ENCODE results near the gene HDAC9. TPM values are rescaled to one million over a fixed set of nuclear protein-coding genes. Genes with fewer than 3 reads are reported as not detected.
"Not testable (repeated sequence)": the region's sequence is repeated elsewhere in the genome, so short reads cannot be mapped to it uniquely, and the experiment has no call there.

HDAC9 gene
- total RNA-seq, 1 donor = 55.0 TPM

DNA sequence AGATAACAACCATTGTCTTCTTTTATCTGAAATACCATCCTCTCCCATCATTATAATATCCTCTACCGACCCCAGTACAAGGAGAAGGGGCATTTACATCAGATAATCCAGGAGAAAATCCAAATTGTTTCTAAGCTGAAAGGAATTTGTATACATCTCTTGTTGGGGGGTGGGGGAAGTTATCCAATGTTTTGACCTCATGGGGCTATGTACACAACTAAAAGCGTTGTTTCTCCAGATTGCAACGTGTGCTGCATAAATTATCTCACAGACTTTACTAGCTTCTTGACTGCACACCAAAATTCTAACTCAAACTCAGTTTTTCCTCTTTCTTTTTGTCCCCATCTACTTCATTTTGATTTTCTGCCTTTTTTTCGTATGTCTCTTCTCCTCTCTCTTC lies 465.2 kb downstream of the HDAC9 start:
- TF ChIP-seq CTCF (IDR thresholded peaks at IDR 0.05; ENCODE audit: insufficient read depth, low read length) = no peak
- H3K4me3 ChIP-seq (ENCODE audit: low read depth, low read length) = no peak overlapping the region
- no peak for DNase-seq (ENCODE audit: low read depth)

- DNase-seq (ENCODE audit: low read depth) = peak; percentile 76
- H3K4me3 ChIP-seq (ENCODE audit: low read depth, low read length) = no peak overlapping the region
- no peak for TF ChIP-seq CTCF (IDR thresholded peaks at IDR 0.05; ENCODE audit: insufficient read depth, low read length)
Measured at GRCh38 chr7:18962031-18962430, 466.5 kb downstream of the HDAC9 start.

GRCh38 chr7:18965657-18966056 lies 470.1 kb downstream of the HDAC9 start:
- TF ChIP-seq CTCF (IDR thresholded peaks at IDR 0.05; ENCODE audit: insufficient read depth, low read length) = no peak
- no peak for DNase-seq (ENCODE audit: low read depth)
- H3K4me3 ChIP-seq (ENCODE audit: low read depth, low read length) = no peak overlapping the region

DNA sequence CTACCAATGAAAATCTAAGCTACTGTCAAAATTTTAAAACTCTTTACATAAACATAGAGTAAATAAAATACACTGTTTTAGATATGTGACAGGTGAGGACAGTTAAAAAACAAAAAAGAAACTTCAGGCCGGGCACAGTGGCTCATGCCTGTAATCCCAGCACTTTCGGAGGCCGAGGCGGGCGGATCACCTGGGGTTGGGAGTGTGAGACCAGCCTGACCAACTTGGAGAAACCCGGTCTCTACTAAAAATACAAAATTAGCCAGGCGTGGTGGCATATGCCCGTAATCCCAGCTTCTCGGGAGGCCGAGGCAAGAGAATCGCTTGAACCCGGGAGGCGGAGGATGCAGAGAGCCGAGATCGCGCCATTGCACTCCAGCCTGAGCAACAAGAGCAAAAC lies 472.2 kb downstream of the HDAC9 start:
- H3K4me3 ChIP-seq (ENCODE audit: low read depth, low read length); DNase-seq (ENCODE audit: low read depth): not testable (repeated sequence)

DNA sequence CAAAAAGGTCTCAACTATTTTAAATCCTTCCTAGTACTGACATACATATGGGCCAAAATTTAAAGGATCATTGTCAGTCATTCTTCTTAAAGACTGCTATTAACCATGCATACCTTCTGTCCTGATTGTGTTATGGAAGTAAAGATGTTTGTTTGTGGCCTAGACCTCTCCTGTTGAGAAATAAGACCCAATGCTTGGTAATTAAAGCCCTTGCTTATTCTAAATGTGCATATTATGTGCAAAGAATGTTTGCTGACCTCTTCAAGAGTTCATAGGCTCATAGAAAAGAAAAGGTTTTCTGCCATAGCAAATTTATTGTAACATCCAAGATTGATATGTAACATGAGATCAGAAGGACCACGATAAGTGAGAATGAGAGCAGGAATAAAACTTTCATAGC lies 476.3 kb downstream of the HDAC9 start:
- TF ChIP-seq CTCF (IDR thresholded peaks at IDR 0.05; ENCODE audit: insufficient read depth, low read length) = no peak
- no peak overlapping the region for H3K4me3 ChIP-seq (ENCODE audit: low read depth, low read length)
- DNase-seq (ENCODE audit: low read depth) = no peak

GRCh38 chr7:18974803-18975202 lies 479.3 kb downstream of the HDAC9 start:
- peak; percentile 63 for DNase-seq (ENCODE audit: low read depth)
- TF ChIP-seq CTCF (IDR thresholded peaks at IDR 0.05; ENCODE audit: insufficient read depth, low read length) = no peak
- no peak overlapping the region for H3K4me3 ChIP-seq (ENCODE audit: low read depth, low read length)

DNA sequence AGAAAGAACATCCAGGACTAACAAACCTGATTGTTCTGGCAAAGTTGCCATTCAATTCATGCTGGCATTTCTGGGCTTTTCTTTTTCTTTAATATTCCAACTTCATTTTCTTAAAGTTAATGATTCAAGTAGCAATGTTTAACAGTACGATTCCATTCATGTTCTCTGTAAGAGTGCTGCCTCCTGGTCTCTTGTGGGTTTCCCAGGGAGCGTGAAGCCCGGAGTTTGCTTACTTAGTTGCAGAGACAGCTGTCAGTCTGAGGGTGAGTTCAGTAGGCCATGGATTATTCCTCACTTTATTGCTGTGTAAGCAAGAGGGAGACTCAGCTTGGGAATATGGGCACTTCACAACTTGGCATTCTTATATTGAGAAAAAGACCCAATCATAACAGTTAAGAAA lies 479.7 kb downstream of the HDAC9 start:
- no peak for TF ChIP-seq CTCF (IDR thresholded peaks at IDR 0.05; ENCODE audit: insufficient read depth, low read length)
- no peak overlapping the region for H3K4me3 ChIP-seq (ENCODE audit: low read depth, low read length)
- DNase-seq (ENCODE audit: low read depth) = no peak

Data from fibroblast of the aortic adventitia (primary cell).